SK-N-SH (cell line): ENCODE results near the gene CDIPT. TPM values are rescaled to one million over a fixed set of nuclear protein-coding genes. Genes with fewer than 3 reads are reported as not detected.

ENCODE experiments used
- CTCF ChIA-PET: fragments of 300-600, 350-600 bp; formaldehyde crosslinking; extraction: SDS; loops from one replicate; lab custom pipeline; 2021; lab: Yijun Ruan, JAX
- POLR2A ChIA-PET: fragments of 350-600 bp; sonication (Branson Sonifier 250); formaldehyde crosslinking; extraction: SDS; loops from one replicate; lab custom pipeline; 2020; ENCODE audit warnings: antibody characterized with exemption, inconsistent platforms; lab: Yijun Ruan, JAX
- DNase-seq: peaks from one replicate; pipeline ENCODE4 v3.0.0; 2012
- H2AFZ ChIP-seq: fragments of 200-600 bp; sonication (generic); 2 replicates; pipeline ENCODE4 v1.8.1; 2016; ENCODE audit warnings: antibody characterized with exemption, mild to moderate bottlenecking, low read depth
- H3F3A ChIP-seq: fragments of 200-600 bp; sonication (generic); replicated peaks from 2 replicates; pipeline ENCODE3; 2016; ENCODE audit warnings: antibody characterized with exemption, mild to moderate bottlenecking; ENCODE audit not compliant: insufficient read depth
- H3K27ac ChIP-seq, 2 experiments: fragments of 200-500 bp in 1 of 2; fragments of 200-600 bp in 1 of 2; sonication (Bioruptor generic) in 1 of 2; sonication (generic), shearing (Covaris generic) in 1 of 2; 2 replicates each; pipeline versions ENCODE4 v1.5.1 to v1.6.1; 2014 to 2016; ENCODE audit warnings: low read depth in 2 of 2, inconsistent platforms in 1 of 2, low read length in 1 of 2, mild to moderate bottlenecking in 1 of 2, mixed read lengths in 1 of 2
- H3K27me3 ChIP-seq: fragments of 200-600 bp; sonication (generic), shearing (Covaris generic); 2 replicates; pipeline ENCODE4 v1.6.1; 2016; ENCODE audit warnings: mixed run types; ENCODE audit not compliant: insufficient read depth
- H3K36me3 ChIP-seq, 2 experiments: fragments of 200-500 bp in 1 of 2; fragments of 200-600 bp in 1 of 2; sonication (Bioruptor generic) in 1 of 2; sonication (generic) in 1 of 2; replicated peaks in 1 of 2; 2 replicates each; pipeline versions ENCODE3 to v1.5.1; 2014 to 2016; ENCODE audit warnings: low read length in 1 of 2, mild to moderate bottlenecking in 1 of 2; ENCODE audit not compliant: insufficient read depth in 2 of 2, control insufficient read depth in 1 of 2
- H3K4me1 ChIP-seq, 2 experiments: fragments of 200-500 bp in 1 of 2; fragments of 200-600 bp in 1 of 2; sonication (Bioruptor generic) in 1 of 2; sonication (generic), shearing (Covaris generic) in 1 of 2; 2 replicates each; pipeline versions ENCODE4 v1.5.1 to v1.6.1; 2014 to 2016; ENCODE audit warnings: low read depth in 1 of 2, low read length in 1 of 2, mixed run types in 1 of 2; ENCODE audit not compliant: insufficient read depth in 2 of 2, control insufficient read depth in 1 of 2
- H3K4me2 ChIP-seq: fragments of 200-600 bp; sonication (generic), shearing (Covaris generic); 2 replicates; pipeline ENCODE4 v1.6.1; 2017; ENCODE audit warnings: mixed run types
- H3K4me3 ChIP-seq, 2 experiments: fragments of 200-500 bp in 1 of 2; fragments of 200-600 bp in 1 of 2; sonication (Bioruptor generic) in 1 of 2; sonication (generic), shearing (Covaris generic) in 1 of 2; 2 replicates each; pipeline versions ENCODE4 v1.5.1 to v1.8.1; 2014 to 2016; ENCODE audit warnings: low read depth in 2 of 2, inconsistent platforms in 1 of 2, low read length in 1 of 2, mild to moderate bottlenecking in 1 of 2, mixed read lengths in 1 of 2, moderate library complexity in 1 of 2
- H3K79me2 ChIP-seq: fragments of 200-600 bp; sonication (generic); 2 replicates; pipeline ENCODE4 v1.8.1; 2017; ENCODE audit warnings: mild to moderate bottlenecking; ENCODE audit not compliant: insufficient read depth
- H3K9ac ChIP-seq: fragments of 200-600 bp; sonication (generic); 2 replicates; pipeline ENCODE4 v1.6.1; 2017; ENCODE audit warnings: mixed run types
- H3K9me2 ChIP-seq: fragments of 200-600 bp; sonication (generic); 2 replicates; pipeline ENCODE4 v1.6.1; 2017; ENCODE audit warnings: mixed run types
- H3K9me3 ChIP-seq: fragments of 200-600 bp; sonication (generic); 2 replicates; pipeline ENCODE4 v1.6.1; 2017; ENCODE audit warnings: mixed run types, mild to moderate bottlenecking, moderate library complexity
- H4K20me1 ChIP-seq: fragments of 200-600 bp; sonication (generic); 2 replicates; pipeline ENCODE4 v1.6.1; 2017; ENCODE audit warnings: mild to moderate bottlenecking, mixed run types; ENCODE audit not compliant: insufficient read depth
- CHD2 ChIP-seq: fragments of 150-350 bp; IDR thresholded peaks from 2 replicates; pipeline ENCODE4 v1.6.1; 2018; ENCODE audit warnings: low read length; ENCODE audit not compliant: partially characterized antibody
- EP300 ChIP-seq, 2 experiments: IDR thresholded peaks; 2 replicates each; pipeline versions ENCODE4 v1.4.0 to v1.6.1; 2012; ENCODE audit warnings: borderline replicate concordance in 1 of 2, low read depth in 1 of 2, low read length in 1 of 2
- FOXJ3 ChIP-seq: sonication (generic); formaldehyde crosslinking; IDR thresholded peaks from 2 replicates; pipeline ENCODE4 v1.5.1; 2020; ENCODE audit warnings: mild to moderate bottlenecking, missing genetic modification reagents
- GATA2 ChIP-seq: sonication (generic); formaldehyde crosslinking; IDR thresholded peaks from 2 replicates; pipeline ENCODE4 v1.5.0; 2020; ENCODE audit warnings: mild to moderate bottlenecking, missing genetic modification reagents
- MEF2A ChIP-seq: IDR thresholded peaks from 2 replicates; pipeline ENCODE4 v1.4.0; 2012; ENCODE audit warnings: low read depth, borderline replicate concordance
- NFIC ChIP-seq: IDR thresholded peaks from 2 replicates; pipeline ENCODE4 v1.4.0; 2012; ENCODE audit warnings: borderline replicate concordance
- NRF1 ChIP-seq: IDR thresholded peaks from 2 replicates; pipeline ENCODE4 v1.6.1; 2012; ENCODE audit warnings: low read depth, mild to moderate bottlenecking, low read length
- RFX5 ChIP-seq: IDR thresholded peaks from 2 replicates; pipeline ENCODE4 v1.6.1; 2012; ENCODE audit warnings: mild to moderate bottlenecking, improper control_type of control experiment, low read length
- SMC3 ChIP-seq: IDR thresholded peaks from 2 replicates; pipeline ENCODE4 v1.6.1; 2012; ENCODE audit warnings: low read depth, low read length, improper control_type of control experiment
- TAF1 ChIP-seq: IDR thresholded peaks from 2 replicates; pipeline ENCODE4 v1.6.1; 2012; ENCODE audit warnings: low read depth, mild to moderate bottlenecking, low read length, moderate library complexity, borderline replicate concordance
- TCF12 ChIP-seq: IDR thresholded peaks from 2 replicates; pipeline ENCODE4 v1.4.0; 2012
- TEAD4 ChIP-seq: IDR thresholded peaks from 2 replicates; pipeline ENCODE4 v1.4.0; 2012; ENCODE audit warnings: mild to moderate bottlenecking, borderline replicate concordance; ENCODE audit not compliant: insufficient read depth
- WGBS: methylation state at CpG from one replicate; pipeline ENCODE4 v1.1.6; 2017; ENCODE audit warnings: low lambda C conversion rate; 5-methylcytosine and 5-hydroxymethylcytosine counted together
- polyA plus RNA-seq, 3 experiments: library from polyadenylated mRNA; depleted of rRNA; stranded (reverse); fragments of >200 nt; gene quantifications; 2 replicates each; pipeline ENCODE4 v1.2.3, GENCODE V29; 2012
- TF ChIP-seq, protein P1 (sequence below): IDR thresholded peaks from 2 replicates; pipeline ENCODE4; 2012
- TF ChIP-seq, protein P2 (sequence below): IDR thresholded peaks from 2 replicates; pipeline ENCODE4 v1.4.0; 2012; ENCODE audit warnings: low read depth, borderline replicate concordance

CDIPT gene
- polyA plus RNA-seq, 1 of the 3 experiments (the other 2 are of a cell fraction): 90.7 TPM

DNA sequence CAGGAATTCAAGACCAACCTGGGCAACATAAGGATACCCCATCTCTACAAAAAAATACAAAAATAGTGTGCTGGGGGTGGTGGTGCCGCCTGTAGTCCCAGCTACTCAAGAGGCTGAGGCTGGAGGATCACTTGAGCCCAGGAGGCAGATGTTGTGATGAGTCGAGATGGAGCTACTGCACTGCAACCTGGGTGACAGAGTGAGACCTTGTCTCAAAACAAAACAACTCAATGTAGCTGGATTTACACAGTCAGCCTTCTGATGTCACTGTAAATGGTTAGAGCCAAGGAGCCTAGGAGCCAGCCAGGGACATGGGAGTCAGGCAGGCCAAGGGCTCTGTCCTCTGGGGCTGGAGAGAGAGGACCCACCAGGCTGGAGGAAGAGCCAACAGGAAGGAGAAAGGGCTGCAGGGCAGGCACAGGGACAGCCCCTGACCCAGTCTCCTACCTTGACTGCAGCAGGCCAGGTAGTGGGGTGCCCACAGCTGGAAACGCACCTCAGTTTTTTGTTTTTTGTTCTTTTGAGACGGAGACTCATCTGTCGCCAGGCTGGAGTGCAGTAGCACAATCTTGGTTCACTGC, 8.4 kb downstream of the CDIPT start:
- Histone ChIP-seq H3K4me3 (no peak overlapping the region), H4K20me1 (no peaks in the 10 kb centered on the region), H3K27ac (no peak overlapping the region), H3K9me2 (no peaks in the 10 kb centered on the region), H3K27me3 (no peaks in the 10 kb centered on the region), H3K79me2 (no peaks in the 10 kb centered on the region), H3K4me1 (peaks cover 0 to 13% of the 10 kb centered on the region in 2 experiments; a peak in 1 of 4 replicates), H3F3A (peaks cover 27% of the 10 kb centered on the region), H2AFZ (no peak overlapping the region), H3K36me3 (peaks cover 0 to 7% of the 10 kb centered on the region in 2 experiments), H3K9ac (no peak overlapping the region), H3K4me2 (no peak overlapping the region), H3K9me3 (no peaks in the 10 kb centered on the region)
- TF ChIP-seq MEF2A: no peak
- no peak for TF ChIP-seq GATA2 (CRISPR knock-in tag)
- no peak for TF ChIP-seq TAF1
- TF ChIP-seq EP300 (IDR thresholded peaks at IDR 0.05; ENCODE audit: borderline replicate concordance in 1 of 2, low read depth in 1 of 2, low read length in 1 of 2): no peak
- TF ChIP-seq NRF1: no peak
- TF ChIP-seq, protein P1, sequence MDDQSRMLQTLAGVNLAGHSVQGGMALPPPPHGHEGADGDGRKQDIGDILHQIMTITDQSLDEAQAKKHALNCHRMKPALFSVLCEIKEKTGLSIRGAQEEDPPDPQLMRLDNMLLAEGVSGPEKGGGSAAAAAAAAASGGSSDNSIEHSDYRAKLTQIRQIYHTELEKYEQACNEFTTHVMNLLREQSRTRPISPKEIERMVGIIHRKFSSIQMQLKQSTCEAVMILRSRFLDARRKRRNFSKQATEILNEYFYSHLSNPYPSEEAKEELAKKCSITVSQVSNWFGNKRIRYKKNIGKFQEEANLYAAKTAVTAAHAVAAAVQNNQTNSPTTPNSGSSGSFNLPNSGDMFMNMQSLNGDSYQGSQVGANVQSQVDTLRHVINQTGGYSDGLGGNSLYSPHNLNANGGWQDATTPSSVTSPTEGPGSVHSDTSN: no peak
- TF ChIP-seq RFX5: no peak
- no peak for TF ChIP-seq SMC3
- no peak for TF ChIP-seq FOXJ3
- no peak for TF ChIP-seq NFIC
- TF ChIP-seq CHD2: no peak
- TF ChIP-seq TEAD4: no peak
- TF ChIP-seq TCF12: no peak
- POLR2A ChIA-PET: interaction anchor here (0.6 to 1.1 kb wide), 3 partner anchors 46 to 167 kb away, joined by 3 to 4 read pairs (median 3); partner anchors contain the start of gene ASPHD1
- DNase-seq: no peak
- WGBS: 91% methylated on average over 5 of the region's 5 CpGs
- CTCF ChIA-PET: interaction anchor here (0.9 to 2.7 kb wide), 4 partner anchors 9 to 55 kb away, joined by 3 to 10 read pairs (median 5); partner anchors contain the start of genes MAZ and MVP

DNA sequence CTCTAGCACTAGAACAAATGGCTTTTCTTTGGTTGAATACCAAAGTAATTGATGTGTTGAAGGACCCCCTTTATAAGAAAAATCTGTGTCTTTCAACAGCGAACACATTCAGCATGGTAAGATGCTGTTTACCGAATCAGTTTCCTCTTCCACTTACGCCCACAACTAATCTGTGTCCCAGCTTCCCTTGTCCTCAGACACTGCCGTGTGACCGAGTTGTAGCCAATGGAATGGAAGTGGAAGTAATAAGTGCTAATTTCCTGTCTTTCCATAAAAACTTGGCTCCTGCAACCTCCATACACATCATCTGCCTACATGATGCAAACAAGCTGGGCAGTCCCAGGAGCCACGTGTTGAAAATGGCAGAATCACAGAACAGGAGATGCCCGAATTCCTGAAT, 10.4 kb downstream of the CDIPT start:
- Histone ChIP-seq H3F3A (peaks cover 32% of the 10 kb centered on the region), H3K9me3 (no peaks in the 10 kb centered on the region), H3K4me3 (no peak overlapping the region), H3K27ac (no peak overlapping the region), H2AFZ (no peak overlapping the region), H3K9me2 (no peaks in the 10 kb centered on the region), H3K4me1 (peaks cover 0 to 13% of the 10 kb centered on the region in 2 experiments; a peak in 1 of 4 replicates), H4K20me1 (no peaks in the 10 kb centered on the region), H3K36me3 (no peaks in the 10 kb centered on the region), H3K9ac (no peak overlapping the region), H3K27me3 (no peaks in the 10 kb centered on the region), H3K4me2 (no peak overlapping the region), H3K79me2 (no peaks in the 10 kb centered on the region)
- DNase-seq: no peak
- TF ChIP-seq, protein P2, sequence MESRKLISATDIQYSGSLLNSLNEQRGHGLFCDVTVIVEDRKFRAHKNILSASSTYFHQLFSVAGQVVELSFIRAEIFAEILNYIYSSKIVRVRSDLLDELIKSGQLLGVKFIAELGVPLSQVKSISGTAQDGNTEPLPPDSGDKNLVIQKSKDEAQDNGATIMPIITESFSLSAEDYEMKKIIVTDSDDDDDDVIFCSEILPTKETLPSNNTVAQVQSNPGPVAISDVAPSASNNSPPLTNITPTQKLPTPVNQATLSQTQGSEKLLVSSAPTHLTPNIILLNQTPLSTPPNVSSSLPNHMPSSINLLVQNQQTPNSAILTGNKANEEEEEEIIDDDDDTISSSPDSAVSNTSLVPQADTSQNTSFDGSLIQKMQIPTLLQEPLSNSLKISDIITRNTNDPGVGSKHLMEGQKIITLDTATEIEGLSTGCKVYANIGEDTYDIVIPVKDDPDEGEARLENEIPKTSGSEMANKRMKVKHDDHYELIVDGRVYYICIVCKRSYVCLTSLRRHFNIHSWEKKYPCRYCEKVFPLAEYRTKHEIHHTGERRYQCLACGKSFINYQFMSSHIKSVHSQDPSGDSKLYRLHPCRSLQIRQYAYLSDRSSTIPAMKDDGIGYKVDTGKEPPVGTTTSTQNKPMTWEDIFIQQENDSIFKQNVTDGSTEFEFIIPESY: no peak
- ChIA-PET POLR2A (no interaction called here), CTCF (interaction anchor here (1.0 to 2.1 kb wide), 4 partner anchors 9 to 33 kb away, joined by 3 to 4 read pairs (median 3); partner anchors contain the start of gene MVP)
- WGBS: 94% methylated on average over 7 of the region's 7 CpGs
